IPS-NIHi11 (cell line): ENCODE measurements around the gene CNGA2.

Source experiments
- DNase-seq: peaks from one replicate; pipeline ENCODE4 v3.0.0; 2012; ENCODE audit warnings: mixed read lengths, low spot score

CNGA2 gene

GRCh38 chrX:151712253-151712652, 22.3 kb upstream of the CNGA2 start:
- no peak for DNase-seq

DNA sequence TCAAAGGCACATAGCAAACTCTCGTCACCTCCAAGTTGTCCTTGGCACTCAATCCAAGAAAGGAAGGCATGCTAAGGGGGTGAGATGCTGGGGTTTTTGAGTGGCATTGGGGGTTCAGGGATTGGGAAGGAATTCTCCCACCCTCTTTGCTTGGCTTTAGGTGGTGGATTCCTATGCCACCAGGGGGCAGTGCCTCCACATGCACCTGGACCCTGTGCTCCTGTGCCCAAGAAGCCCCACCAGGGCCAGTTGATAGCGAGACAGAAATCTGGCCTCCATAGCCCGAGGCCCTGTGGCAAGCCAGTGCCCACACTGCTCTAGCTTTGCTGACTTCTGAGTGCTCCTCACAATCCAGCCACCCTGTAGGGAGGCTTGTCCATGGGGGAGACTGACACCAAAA, 20.7 kb upstream of the CNGA2 start:
- DNase-seq, result peak; percentile 64

DNA sequence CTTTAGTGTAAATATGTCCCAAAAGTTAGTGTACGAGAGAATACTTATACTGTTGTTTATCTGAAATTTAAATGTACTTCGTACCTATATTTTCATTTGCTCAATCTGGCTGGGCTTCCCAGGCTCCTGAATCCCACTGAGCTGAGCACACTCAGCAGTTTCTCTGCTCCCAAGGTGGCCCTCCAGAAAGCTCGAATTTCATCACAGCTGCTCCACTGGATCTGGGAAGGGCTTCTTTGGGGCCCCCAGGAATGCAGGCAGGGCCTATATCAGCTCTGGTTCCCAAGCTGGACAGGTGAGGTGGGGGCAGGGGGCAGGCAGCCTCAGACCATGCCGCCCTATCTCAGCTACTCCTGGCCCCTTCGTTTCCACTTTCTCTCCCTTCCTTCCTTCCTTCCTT, 20.2 kb upstream of the CNGA2 start:
- DNase-seq, result no peak

GRCh38 chrX:151715752-151716151, 18.8 kb upstream of the CNGA2 start, which contains the start of gene FATE1:
TSS of gene FATE1 (plus strand) at chrX:151716035. CDS start at chrX:151716120, 85 bp downstream.
- DNase-seq, result no peak

- peak; percentile 68 for DNase-seq
These were observed 12.2 kb upstream of the CNGA2 start for GRCh38 chrX:151722241-151722846.

- no peak for DNase-seq
These were observed 11.3 kb upstream of the CNGA2 start for GRCh38 chrX:151723156-151723760.

GRCh38 chrX:151724563-151725337, 9.8 kb upstream of the CNGA2 start:
- DNase-seq, result no peak

DNA sequence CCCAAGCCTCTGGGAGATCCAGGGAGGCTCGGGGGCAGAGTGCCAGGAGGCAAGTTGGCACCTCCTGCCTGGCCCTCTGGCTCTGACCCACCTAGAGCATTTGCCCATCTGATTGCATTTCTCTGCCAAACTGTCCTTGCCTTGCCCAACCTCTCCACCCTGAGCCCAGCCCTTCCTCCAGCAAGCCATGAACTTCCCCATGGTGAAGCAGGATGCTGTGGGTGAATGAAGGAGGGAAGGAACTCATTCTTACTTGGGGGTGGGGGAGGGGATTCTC, 9.3 kb upstream of the CNGA2 start:
- no peak for DNase-seq

DNA sequence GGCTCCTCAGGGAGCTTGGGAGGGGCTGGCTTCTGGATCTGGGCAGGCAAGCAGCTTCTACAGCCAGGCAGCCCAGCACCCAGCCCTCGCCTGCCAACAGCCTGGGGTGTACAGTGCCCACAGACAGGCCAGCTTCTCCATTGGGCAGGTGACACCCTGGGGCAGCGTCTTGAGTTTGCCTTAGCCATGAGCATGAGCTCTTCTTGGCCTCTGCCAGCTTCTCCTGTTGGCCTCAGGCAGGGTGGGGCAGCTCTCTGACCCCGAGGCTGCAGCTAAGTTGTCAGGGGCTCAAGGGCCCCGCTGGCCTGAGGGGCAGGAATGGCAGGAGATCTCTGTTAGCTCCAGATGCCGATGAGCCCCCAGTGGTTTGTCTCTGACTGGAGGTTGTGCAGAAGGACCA, 7.8 kb upstream of the CNGA2 start:
- no peak for DNase-seq

GRCh38 chrX:151727346-151727745, 7.2 kb upstream of the CNGA2 start:
- no peak for DNase-seq

- no peak for DNase-seq
These were observed 5.4 kb upstream of the CNGA2 start for GRCh38 chrX:151729056-151729725.

- DNase-seq, result no peak
These were observed 673 bp downstream of the CNGA2 start for GRCh38 chrX:151735219-151735618.

- DNase-seq, result no peak
These were observed 2.1 kb downstream of the CNGA2 start for GRCh38 chrX:151736685-151737084.

DNA sequence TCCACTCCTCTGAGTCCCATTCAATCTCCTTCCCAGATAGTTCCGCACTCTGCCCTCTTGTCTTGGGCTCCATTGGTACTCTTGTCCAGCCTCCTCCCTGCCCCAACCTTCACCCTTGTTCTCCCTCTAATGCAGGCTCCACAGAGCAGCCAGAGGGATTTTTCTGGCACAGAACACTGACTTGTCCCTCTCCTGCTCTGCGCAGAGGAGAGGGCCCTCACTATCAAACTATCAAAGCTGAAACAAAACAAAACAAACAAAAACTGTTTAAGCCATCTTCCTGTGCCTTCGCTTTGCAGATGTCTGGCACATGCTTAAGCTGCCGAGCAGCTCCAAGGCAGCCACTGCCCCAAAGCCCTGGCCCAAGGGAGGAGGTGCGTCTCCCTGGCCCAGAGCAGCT, 2.9 kb downstream of the CNGA2 start:
- no peak for DNase-seq

DNA sequence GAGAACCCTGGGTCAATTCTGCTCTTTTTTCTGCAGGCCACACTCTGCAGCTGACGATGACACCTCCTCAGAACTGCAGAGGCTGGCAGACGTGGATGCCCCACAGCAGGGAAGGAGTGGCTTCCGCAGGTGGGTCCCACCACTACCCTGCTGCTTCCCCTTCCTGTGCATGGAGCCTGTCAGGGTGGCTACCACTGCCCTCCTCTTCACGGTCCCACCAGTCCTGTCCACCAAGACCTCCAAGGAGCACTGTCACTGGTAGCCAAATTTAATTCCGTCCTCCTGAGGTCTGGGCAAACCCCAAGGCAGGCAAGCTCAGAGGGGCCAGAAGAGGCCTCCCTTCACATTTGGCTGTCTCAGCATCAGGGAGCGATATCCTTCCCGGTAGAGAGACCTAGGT, 4.2 kb downstream of the CNGA2 start:
- no peak for DNase-seq

DNA sequence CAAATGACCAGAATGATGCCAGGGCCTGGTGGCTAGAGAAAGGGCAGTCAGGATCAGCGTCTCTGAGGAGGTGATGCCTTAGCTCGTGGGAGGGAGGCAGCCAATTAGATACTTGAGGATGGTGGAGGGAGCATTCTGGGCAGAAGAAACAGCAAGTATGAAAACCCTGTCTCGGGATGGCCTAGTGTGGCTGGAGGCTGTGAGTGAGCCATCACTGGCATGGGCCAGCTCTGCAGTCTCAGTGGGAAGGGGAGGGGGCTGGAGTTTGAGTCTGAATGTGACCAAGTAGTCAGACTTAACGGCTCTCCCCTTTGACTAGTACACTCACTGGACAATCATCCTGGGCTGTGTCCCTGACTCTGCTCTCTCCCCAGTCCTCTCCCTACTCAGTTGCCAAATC, 7.1 kb downstream of the CNGA2 start:
- no peak for DNase-seq

GRCh38 chrX:151742311-151742710, 7.8 kb downstream of the CNGA2 start:
- DNase-seq, result no peak

- DNase-seq, result no peak
These were observed 9.3 kb downstream of the CNGA2 start for GRCh38 chrX:151743651-151744470.

DNA sequence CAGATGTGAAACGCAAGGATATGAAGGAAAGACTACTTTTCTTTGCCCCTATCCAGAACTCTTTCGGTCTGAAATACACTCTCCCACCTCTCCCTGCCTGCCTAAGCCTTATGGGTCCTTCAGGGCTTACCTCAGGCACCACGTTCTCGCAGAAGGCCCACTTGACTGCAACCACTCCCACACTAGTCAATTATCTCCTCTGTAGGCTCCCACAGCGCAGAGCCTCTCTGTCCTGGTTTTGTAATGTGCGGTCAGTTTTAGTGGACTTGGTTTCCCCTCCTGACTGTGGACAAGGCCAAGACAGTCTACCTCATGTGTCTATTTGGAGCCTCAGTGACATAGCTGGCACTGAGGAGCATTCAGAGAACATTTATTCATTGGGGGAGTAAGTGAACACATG, 11.1 kb downstream of the CNGA2 start:
- DNase-seq, result no peak

GRCh38 chrX:151746502-151746901, 12.0 kb downstream of the CNGA2 start:
- no peak for DNase-seq

DNA sequence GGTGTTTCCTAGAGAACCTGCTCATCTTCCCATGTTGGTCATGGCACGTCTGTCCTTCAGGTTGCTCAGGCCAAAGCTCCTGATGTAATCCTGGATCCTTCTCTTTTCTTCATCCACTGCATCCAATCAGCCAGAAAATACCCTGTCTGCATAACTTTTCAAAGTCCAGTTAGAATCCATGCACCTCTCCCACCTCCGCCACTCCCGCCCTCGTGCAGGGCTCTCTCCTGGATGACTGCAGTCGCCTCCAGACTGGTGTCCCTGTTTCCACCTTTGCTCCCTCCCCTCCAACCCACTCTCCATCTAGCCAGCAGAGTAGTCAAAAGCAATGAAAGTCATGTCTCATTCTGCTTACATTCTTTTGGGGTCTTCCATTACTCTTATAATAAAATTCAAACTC, 16.0 kb downstream of the CNGA2 start:
- no peak for DNase-seq

- no peak for DNase-seq
These were observed 18.3 kb downstream of the CNGA2 start for GRCh38 chrX:151752847-151753246.
